ENCODE data around the gene TSPAN11.
"Not testable (repeated sequence)": the region's sequence is repeated elsewhere in the genome, so short reads cannot be mapped to it uniquely, and the experiment has no call there.

Gene TSPAN11

DNA sequence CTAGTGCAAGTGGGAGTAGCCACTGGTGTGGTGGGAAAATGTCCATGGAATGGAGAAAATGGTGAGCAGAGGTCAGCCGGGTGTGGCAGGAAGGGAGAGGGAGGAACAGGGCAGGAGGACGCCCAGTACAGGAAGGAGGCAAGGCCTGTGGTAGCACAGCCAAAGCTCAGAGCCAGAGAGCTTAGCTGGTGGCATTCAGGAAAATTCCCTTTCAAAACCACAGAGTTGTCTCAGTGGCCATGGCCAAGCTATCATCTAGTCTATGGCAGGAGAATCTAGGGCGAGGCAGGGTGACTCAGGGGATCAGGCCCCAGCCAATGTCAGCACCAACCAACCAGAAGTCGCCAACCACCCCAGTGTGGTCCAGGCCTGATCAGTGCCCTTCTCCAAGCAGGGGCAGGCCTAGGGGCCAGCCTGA, 79.4 kb downstream of the TSPAN11 start:
- H3K4me3 Mint-ChIP-seq, result no peak overlapping the region
- H3K9me3 Mint-ChIP-seq, result no peaks in the 10 kb centered on the region

DNA sequence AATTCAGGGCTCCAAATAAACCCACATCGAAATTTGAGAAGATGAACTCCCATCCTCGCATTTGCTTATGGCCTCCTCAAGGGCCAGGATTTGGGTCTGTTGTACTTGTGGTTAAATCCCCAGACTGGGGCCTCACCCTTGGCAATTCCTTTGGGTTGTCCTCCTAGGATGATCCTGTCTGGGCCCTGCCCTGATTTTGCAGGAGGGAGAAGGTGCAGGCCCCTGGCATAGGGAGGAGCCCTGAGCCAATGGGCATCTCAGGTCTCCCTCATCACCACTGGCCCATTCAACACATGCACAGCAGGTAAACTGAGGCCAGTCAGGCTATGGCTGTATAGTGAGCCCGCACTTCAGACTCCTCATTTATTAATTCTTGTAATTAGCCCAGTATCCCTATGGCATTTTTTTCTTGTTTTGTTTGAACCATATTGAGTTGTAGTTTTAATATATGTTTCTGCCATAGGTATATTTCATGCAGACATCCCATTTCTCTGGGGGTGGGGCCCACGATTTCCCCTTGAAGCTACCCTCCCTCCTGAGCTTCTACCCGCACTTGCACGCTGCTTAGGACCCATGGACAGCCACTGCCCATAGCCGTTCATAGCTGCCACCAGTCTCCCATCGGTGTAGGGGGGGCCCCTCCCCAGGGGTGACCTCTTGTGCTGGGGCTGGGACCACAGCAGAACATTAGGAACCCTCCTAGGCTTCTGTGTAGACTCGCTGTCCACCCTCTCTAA, 80.0 kb downstream of the TSPAN11 start:
- H3K9me3 Mint-ChIP-seq, result no peaks in the 10 kb centered on the region
- no peak overlapping the region for H3K4me3 Mint-ChIP-seq
- H3K27ac Mint-ChIP-seq, result no peak overlapping the region
- H3K27me3 Mint-ChIP-seq, result no peaks in the 10 kb centered on the region
- no peaks in the 10 kb centered on the region for H3K4me1 Mint-ChIP-seq (ENCODE audit: low read depth)
- H3K36me3 Mint-ChIP-seq (ENCODE audit: low read depth), result no peaks in the 10 kb centered on the region

More for the DNA sequence above, 79.4 kb downstream of the TSPAN11 start:
- Mint-ChIP-seq H3K27ac (no peak overlapping the region), H3K4me1 (ENCODE audit: low read depth) (no peaks in the 10 kb centered on the region), H3K36me3 (ENCODE audit: low read depth) (no peaks in the 10 kb centered on the region), H3K27me3 (no peaks in the 10 kb centered on the region)

DNA sequence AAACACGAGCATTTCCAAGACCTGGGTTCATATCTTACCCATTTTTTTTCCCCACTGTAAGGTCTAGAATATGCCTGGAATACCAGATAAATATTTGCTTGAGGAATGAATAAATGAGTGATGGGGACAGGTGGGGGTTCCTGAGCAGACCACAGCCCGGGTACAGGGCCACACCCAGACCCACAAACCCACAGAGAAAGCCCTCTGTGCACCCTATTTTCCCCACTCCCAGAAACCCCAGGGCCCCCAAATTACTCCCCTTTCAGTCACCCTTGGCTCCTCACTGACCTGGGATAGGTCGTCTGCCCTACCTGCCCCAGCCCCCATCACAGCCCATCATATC, 80.6 kb downstream of the TSPAN11 start:
- Mint-ChIP-seq H3K27ac (no peak overlapping the region), H3K36me3 (ENCODE audit: low read depth) (no peaks in the 10 kb centered on the region), H3K27me3 (no peaks in the 10 kb centered on the region), H3K4me1 (ENCODE audit: low read depth) (no peaks in the 10 kb centered on the region), H3K4me3 (no peak overlapping the region), H3K9me3 (no peaks in the 10 kb centered on the region)

DNA sequence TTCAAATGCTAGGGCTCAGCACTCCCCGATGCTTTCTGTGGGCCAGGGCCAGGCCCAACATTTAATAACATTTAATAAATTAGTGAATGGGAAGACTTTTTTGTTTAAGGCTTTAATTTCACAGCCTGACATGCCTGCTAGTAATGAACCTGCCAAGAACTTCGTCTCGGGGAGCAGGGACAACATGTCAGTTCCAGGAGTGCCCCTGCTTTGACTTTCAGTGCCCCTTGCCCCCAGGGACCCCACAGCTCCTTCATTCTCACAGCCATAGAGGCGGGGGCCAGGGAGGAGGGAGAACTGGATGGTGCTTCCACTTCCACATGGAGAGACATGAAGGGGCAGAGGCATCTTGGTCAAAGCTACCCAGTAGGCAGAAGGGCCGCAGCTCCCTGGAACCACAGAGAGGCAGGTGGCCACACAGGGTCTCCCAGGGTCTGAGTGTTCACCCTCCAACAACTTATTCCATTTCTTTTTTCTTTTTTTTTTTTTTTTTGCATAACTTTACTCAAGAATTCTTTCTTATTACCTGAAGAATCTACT, 81.2 kb downstream of the TSPAN11 start:
- Mint-ChIP-seq H3K4me1 (ENCODE audit: low read depth) (no peaks in the 10 kb centered on the region), H3K27me3 (no peaks in the 10 kb centered on the region), H3K9me3 (no peaks in the 10 kb centered on the region), H3K27ac (no peak overlapping the region), H3K36me3 (ENCODE audit: low read depth) (no peaks in the 10 kb centered on the region), H3K4me3 (no peak overlapping the region)

DNA sequence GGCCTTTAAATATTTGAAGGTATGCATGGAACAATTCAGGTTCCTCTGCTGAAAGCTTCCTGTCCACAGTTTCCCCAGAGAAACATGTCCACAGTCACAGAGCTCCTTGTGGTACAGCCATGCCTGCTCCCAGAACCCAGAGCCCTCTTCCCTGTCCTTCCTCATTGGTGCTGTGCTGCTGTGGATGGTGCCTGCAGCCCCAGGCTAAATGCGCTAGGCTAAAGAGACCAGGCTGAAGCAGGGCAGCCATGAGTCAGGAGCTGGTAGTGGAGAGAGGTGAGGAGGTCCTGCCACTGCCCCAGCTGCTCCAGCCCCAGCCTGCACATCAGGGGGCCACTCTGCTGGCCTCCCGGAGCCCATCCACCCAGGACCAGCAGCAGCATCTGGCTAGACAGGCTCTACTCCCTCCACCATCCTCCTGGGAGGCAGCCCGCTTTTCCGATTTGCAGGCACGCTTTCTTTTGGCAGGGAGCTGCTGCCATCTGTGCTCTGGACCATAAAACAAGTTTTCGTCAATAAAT, 81.8 kb downstream of the TSPAN11 start:
- no peaks in the 10 kb centered on the region for H3K9me3 Mint-ChIP-seq
- no peaks in the 10 kb centered on the region for H3K36me3 Mint-ChIP-seq (ENCODE audit: low read depth)
- H3K27ac Mint-ChIP-seq, result no peak overlapping the region
- no peaks in the 10 kb centered on the region for H3K4me1 Mint-ChIP-seq (ENCODE audit: low read depth)
- H3K4me3 Mint-ChIP-seq, result no peak overlapping the region
- H3K27me3 Mint-ChIP-seq, result no peaks in the 10 kb centered on the region

DNA sequence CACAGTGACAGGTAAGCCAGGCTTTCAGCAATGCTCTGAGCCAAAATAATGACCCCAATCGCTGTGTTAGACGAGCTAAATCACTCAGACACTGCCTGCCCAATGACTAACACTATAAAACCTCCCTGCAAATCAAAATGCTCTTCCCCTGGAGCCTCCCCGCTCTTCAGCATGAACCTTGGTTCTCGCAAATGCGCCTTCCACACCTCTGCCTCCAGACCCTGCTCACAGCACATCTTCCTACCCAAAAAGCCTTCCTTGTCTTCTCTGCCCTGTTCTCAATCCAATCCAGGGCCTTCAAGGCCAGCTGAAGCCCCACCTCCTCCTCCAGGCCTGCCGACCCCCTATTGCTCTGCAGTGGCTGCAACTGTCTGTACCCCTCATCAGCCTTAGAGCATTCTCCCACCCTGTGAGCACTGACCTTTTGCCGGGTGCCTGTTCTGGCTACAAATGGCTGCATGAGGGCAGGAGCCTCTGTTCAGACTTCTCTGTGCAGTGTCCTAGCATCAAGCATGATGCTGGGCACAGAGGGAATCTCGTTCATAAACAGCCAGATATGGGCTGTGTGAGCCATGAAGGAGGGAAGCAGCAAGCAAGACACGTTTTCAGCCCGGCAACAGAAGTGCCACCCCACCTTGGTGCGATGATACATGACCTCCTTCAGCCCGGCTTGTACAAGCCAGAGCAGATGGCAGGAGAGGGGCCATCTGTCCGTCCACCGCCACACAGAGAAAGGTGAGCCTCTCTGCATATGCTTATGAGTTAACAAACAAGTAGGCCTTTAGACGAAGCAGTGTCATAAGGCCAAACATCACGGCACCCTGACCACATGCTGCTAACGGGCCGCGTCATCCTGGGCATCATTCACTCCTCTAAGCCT, 82.7 kb downstream of the TSPAN11 start:
- Mint-ChIP-seq H3K27me3 (no peaks in the 10 kb centered on the region), H3K4me1 (ENCODE audit: low read depth) (no peaks in the 10 kb centered on the region), H3K27ac (no peak overlapping the region), H3K4me3 (no peak overlapping the region), H3K9me3 (no peaks in the 10 kb centered on the region), H3K36me3 (ENCODE audit: low read depth) (no peaks in the 10 kb centered on the region)

DNA sequence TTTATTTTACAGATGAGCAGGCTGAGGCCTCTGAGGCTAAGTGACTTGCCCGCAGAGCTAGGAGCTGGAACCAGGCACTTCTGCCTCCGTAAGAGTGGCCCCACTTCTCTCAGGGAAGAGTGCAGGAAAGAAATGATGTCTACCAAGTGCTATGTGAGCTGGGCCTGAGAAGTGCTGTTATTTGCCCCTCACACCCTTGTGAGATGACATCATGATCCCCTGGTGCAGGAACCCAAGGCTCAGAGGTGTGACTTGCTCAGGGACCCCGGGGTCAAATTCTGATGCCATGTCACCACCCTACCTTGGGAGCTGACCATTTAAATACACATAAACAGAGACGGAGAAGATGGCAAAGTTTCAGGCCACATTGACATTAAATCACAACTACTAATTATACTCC, 83.4 kb downstream of the TSPAN11 start:
- no peaks in the 10 kb centered on the region for H3K9me3 Mint-ChIP-seq
- H3K4me1 Mint-ChIP-seq (ENCODE audit: low read depth), result no peaks in the 10 kb centered on the region
- no peaks in the 10 kb centered on the region for H3K27me3 Mint-ChIP-seq
- no peak overlapping the region for H3K4me3 Mint-ChIP-seq
- no peak overlapping the region for H3K27ac Mint-ChIP-seq
- no peaks in the 10 kb centered on the region for H3K36me3 Mint-ChIP-seq (ENCODE audit: low read depth)

DNA sequence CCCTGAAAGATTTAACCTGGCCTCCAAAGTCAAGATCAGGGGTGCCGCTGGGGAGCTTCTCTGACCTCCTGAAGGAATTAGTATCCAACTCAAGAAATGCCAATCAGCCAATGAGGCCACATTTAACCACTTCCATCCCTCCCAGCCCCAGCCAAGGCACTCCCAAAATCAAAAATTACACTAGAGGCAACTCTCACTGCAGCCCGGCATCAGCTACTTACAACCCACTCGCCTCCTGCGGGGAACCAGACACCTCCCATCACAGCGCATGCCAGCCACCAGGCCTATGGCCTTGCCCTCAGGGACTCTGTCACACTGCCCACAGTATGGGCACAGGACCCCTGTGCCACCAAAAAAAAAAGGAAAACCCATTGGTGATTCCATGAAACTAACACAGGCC, 84.8 kb downstream of the TSPAN11 start:
- H3K36me3 Mint-ChIP-seq (ENCODE audit: low read depth), result no peaks in the 10 kb centered on the region
- no peak overlapping the region for H3K4me3 Mint-ChIP-seq
- no peaks in the 10 kb centered on the region for H3K27me3 Mint-ChIP-seq
- H3K27ac Mint-ChIP-seq, result no peak overlapping the region
- no peaks in the 10 kb centered on the region for H3K9me3 Mint-ChIP-seq
- no peaks in the 10 kb centered on the region for H3K4me1 Mint-ChIP-seq (ENCODE audit: low read depth)

DNA sequence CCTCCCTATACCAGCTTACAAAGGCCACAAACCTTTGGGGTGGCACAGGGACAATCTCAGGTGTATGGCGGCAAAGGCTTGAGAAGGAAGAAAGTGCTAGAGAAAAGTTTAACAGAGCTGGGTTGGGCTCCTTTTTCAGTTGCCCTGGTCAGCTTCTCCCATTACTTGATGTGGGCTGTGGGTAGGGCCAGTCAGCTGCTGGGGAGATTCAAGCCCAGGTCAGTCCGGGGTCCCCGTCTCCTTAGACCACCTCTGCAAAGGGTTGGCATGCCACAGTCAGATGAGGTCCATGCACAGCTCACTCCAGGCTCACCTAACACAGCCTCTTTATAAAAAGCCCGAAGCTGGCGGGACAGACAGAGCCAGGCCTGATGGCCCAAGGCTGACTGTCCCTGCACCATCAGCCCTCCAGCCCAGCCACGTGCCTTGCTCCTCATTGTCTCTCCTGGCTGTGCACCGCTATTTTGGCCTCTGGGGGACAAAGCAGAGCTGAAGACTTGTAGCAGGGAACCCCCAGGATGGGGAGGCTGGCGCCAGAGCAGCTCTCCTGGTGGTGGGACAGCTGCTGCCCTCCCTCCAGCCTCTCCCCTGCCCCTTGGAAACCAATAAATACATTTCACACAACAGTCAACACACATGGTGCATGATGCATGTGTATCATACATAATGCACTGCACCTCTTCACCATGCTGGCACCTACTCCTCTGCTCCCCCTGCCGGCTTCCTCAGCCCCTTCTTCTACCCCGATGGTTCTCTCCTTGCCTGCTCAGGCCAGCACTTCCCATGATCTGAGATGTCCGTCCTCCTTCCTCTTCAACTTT, 85.4 kb downstream of the TSPAN11 start:
- Mint-ChIP-seq H3K27me3 (no peaks in the 10 kb centered on the region), H3K4me1 (ENCODE audit: low read depth) (no peaks in the 10 kb centered on the region), H3K27ac (no peak overlapping the region), H3K4me3 (no peak overlapping the region), H3K9me3 (no peaks in the 10 kb centered on the region), H3K36me3 (ENCODE audit: low read depth) (no peaks in the 10 kb centered on the region)

DNA sequence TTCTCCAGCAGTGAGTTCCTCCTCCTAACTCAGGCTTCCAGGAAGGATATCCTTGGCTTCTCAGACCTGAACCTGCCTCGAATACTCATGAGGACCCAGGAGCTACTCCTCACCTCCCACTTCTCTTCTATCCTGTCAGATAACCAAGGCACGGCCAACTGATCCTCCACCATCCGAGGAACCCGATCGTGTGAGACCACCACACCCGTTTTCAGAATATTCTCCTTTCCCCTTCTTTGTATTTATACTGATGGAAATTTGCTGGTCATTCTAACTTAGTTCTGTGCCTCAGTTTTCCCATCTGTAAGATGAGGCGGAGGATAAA, 86.0 kb downstream of the TSPAN11 start:
- H3K4me1 Mint-ChIP-seq (ENCODE audit: low read depth); H3K9me3 Mint-ChIP-seq; H3K36me3 Mint-ChIP-seq (ENCODE audit: low read depth); H3K27ac Mint-ChIP-seq; H3K27me3 Mint-ChIP-seq; H3K4me3 Mint-ChIP-seq: not testable (repeated sequence)

DNA sequence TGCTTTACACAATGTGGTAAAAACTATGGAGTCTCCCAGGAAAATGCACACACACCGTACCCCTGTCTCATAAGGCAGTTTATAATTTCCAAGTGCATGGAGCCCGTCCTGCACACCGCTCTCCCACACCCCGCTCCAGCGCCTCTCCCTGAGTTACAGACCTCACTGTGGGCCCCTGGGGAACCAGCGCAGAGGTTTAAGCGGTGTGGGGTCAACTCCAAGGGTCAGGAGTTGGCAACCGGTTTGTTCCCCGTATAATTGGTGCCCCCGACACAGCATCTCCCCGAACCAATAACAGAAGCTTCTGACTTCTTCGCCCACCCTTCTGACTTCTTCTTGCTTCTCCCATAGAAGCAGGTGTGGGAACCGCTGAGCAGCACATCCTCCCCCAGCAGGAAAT, 88.7 kb downstream of the TSPAN11 start:
- no peaks in the 10 kb centered on the region for H3K4me1 Mint-ChIP-seq (ENCODE audit: low read depth)
- no peak overlapping the region for H3K4me3 Mint-ChIP-seq
- H3K27ac Mint-ChIP-seq, result no peak overlapping the region
- peaks cover 6% of the 10 kb centered on the region for H3K9me3 Mint-ChIP-seq
- H3K36me3 Mint-ChIP-seq (ENCODE audit: low read depth), result no peaks in the 10 kb centered on the region
- peaks cover 11% of the 10 kb centered on the region for H3K27me3 Mint-ChIP-seq

DNA sequence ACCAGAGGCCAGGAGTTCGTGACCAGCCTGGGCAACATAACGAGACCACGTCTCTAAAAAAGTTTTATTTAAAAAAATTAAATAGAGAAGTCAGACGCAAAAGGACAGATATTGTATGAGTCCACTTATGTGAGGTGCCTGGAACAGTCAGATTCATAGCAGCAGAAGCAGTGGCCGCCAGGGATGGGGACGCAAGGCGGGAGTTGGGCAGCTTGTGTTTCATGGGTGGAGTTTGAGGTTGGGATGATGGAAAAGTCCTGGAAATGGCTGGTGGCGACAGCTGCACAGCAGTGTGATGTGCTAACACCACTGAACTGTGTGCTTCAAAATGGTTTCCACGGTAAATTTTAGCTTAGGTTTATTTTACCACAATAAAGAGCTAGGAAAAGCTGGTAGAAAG, 89.5 kb downstream of the TSPAN11 start:
- Mint-ChIP-seq H3K4me1 (ENCODE audit: low read depth) (no peaks in the 10 kb centered on the region), H3K27ac (no peak overlapping the region), H3K27me3 (peaks cover 11% of the 10 kb centered on the region), H3K4me3 (no peak overlapping the region), H3K36me3 (ENCODE audit: low read depth) (no peaks in the 10 kb centered on the region), H3K9me3 (peaks cover 6% of the 10 kb centered on the region)

DNA sequence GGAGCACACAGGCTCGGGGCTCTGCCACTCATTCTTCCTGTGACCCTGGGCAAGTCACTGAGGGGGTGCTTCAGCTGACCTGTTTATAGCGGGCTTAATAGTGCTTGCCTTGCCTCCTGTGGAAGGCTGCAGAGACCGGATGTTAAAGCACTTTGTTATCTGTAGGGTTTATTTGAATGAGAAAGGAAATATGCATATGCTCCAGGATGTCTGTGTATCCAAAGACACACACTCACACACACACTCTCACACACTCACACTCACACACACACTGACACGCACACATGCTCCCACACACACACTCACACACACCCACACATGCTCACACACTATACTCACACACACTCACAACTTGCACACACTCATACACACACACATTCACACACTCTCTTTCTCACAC, 91.0 kb downstream of the TSPAN11 start:
- no peaks in the 10 kb centered on the region for H3K36me3 Mint-ChIP-seq (ENCODE audit: low read depth)
- no peak overlapping the region for H3K4me3 Mint-ChIP-seq
- H3K9me3 Mint-ChIP-seq, result peaks cover 6% of the 10 kb centered on the region
- peaks cover 11% of the 10 kb centered on the region for H3K27me3 Mint-ChIP-seq
- no peak overlapping the region for H3K27ac Mint-ChIP-seq
- no peaks in the 10 kb centered on the region for H3K4me1 Mint-ChIP-seq (ENCODE audit: low read depth)

DNA sequence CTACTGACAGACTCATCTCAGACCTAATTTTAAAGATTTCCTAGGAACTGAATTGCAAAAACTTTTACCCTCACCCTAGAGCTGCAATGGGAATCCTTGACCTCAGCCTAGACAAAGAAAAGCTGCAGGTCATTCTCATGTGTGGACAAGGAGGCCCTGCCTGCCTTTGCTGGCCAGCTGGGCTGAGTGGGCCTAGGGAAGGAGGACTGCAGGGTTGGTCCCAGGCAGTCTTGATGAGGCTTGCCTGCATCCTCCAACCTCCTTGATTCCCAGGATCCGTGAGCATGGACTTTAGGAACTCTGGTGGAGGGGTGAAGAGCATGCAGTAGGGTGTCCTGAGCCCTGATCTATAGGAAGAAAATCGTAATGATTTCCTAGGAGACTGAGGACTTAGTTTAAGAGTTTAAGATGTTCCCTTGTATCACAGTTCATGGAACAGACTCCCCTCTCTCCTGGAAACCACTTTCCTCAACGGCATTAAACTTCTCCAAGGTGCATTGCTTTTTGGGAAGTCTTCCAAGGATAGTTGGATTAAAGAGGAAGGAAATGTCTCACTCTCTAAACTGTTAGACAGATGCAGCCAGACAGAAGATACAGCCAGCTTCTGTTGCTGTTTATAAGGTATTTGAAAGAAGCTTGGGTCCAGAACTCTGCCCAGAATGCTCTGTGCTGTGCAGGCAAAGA, 91.7 kb downstream of the TSPAN11 start:
- no peaks in the 10 kb centered on the region for H3K4me1 Mint-ChIP-seq (ENCODE audit: low read depth)
- no peak overlapping the region for H3K4me3 Mint-ChIP-seq
- H3K9me3 Mint-ChIP-seq, result peaks cover 6% of the 10 kb centered on the region
- H3K27me3 Mint-ChIP-seq, result peaks cover 11% of the 10 kb centered on the region
- H3K27ac Mint-ChIP-seq, result no peak overlapping the region
- no peaks in the 10 kb centered on the region for H3K36me3 Mint-ChIP-seq (ENCODE audit: low read depth)
